Thyroid gland (tissue), 4 donors: ENCODE data around the gene GCK. TPM values are rescaled to one million over a fixed set of nuclear protein-coding genes. Genes with fewer than 3 reads are reported as not detected.

Experiments used
- DNase-seq, 2 donors: peaks; one replicate each; pipeline ENCODE4 v3.0.0-alpha.2; 2019
- H3K27ac ChIP-seq, 3 donors: fragments of 200-600 bp; sonication (generic); 1 replicate in 2 of 3; 2 replicates in 1 of 3; pipeline ENCODE4 v1.5.1; 2016 to 2019; ENCODE audit warnings: mild to moderate bottlenecking in 1 of 3, moderate library complexity in 1 of 3
- H3K27me3 ChIP-seq: fragments of 200-600 bp; sonication (generic); one replicate; pipeline ENCODE4 v1.5.1; 2019
- H3K36me3 ChIP-seq, 2 donors: fragments of 200-600 bp; sonication (generic); one replicate each; pipeline ENCODE4 v1.5.1; 2016 to 2019
- H3K4me1 ChIP-seq, 2 donors: fragments of 200-600 bp; sonication (generic); one replicate each; pipeline ENCODE4 v1.5.1; 2017 to 2019
- H3K4me3 ChIP-seq, 3 donors: fragments of 200-600 bp; sonication (generic); replicated peaks in 1 of 3; 1 replicate in 2 of 3; 2 replicates in 1 of 3; pipeline ENCODE4 v1.5.1; 2016; ENCODE audit warnings: mild to moderate bottlenecking in 1 of 3
- H3K9me3 ChIP-seq: fragments of 200-600 bp; sonication (generic); one replicate; pipeline ENCODE4 v1.5.1; 2017
- CTCF ChIP-seq, 6 experiments: fragments of 200-600 bp in 3 of 6; fragments of 450-650 bp in 3 of 6; sonication (generic) in 3 of 6; IDR thresholded peaks; one replicate each; pipeline ENCODE4 v1.5.1; 2016 to 2019; ENCODE audit warnings: antibody characterized with exemption in 6 of 6, mild to moderate bottlenecking in 2 of 6, inconsistent platforms in 1 of 6, moderate library complexity in 1 of 6
- POLR2A ChIP-seq, 2 donors: fragments of 450-650 bp; IDR thresholded peaks; one replicate each; pipeline ENCODE4 v1.6.1; 2017; ENCODE audit warnings: antibody characterized with exemption in 2 of 2, mild to moderate bottlenecking in 2 of 2, moderate library complexity in 1 of 2
- WGBS, 2 donors: methylation state at CpG; one replicate each; pipeline ENCODE4 v1.1.5; 2017; 5-methylcytosine and 5-hydroxymethylcytosine counted together
- intact Hi-C: fragments of 100-400 bp; cut with DNase I; formaldehyde crosslinking; loops from one replicate; pipeline ENCODE4 v1.15.1; 2023
- total RNA-seq, 4 donors: library from RNA; depleted of rRNA; stranded (reverse); fragments of >200 nt; gene quantifications; one replicate each; pipeline ENCODE4 v1.2.3, GENCODE V29; 2016

Gene GCK
- total RNA-seq, 4 donors from 2014 or later, result 0.22 to 0.73 TPM; not detected in 2

- intact Hi-C loops, result no loop called here
- peak in 1 of 2 donors; percentile 0 for DNase-seq
Observed at GRCh38 chr7:44219371-44220045, 30.3 kb upstream of the GCK start.

DNA sequence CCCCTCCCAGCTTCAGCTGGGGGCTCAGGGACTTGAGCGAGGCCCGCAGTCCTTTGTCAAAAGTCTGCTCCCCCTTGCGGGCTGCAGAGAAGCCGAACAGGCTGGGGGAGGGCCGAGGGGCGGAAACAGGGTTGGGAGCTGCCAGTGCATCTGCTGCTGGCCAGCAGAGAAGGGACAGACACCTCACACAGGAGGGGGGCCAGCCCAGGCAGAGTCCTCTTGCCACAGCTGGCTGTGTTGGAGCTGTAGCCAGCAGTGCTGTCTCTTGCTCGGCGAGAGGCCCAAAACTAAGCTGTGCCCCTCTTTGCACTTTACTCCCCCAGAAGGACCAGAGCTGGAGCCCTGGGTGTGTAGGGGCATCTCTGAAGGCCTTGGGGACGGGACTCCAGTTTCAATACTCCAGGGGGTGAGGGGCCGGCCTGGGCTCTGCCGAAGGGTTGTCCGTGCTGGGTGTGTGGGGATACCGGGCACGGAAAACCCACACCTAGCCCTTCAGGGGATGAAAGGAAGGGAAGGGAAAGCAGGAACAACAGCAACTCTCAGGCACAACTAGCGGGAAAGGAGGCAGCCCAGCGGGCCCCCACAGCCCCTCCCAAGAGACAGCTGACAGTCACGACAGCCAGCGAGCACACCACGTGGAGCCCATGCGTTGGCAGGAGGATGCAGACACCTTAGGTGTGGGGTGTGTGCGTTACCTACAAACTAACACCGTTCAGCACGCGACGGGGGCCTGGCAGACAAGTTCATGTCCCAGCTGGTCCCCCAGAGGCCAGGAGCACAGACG is 29.4 kb upstream of the GCK start:
- peak in 1 of 2 donors; percentile 0 for DNase-seq
- Histone ChIP-seq H3K36me3 (no peaks in the 10 kb centered on the region), H3K27ac (no peak overlapping the region), H3K9me3 (no peaks in the 10 kb centered on the region), H3K4me3 (no peak overlapping the region), H3K27me3 (no peaks in the 10 kb centered on the region), H3K4me1 (peaks cover 0 to 6% of the 10 kb centered on the region in 2 donors)
- intact Hi-C loops, result no loop called here
- 80 to 91% methylated on average over 20 to 23 of the region's 26 CpGs for WGBS, 2 donors
- TF ChIP-seq CTCF (IDR thresholded peaks at IDR 0.05) (no peak), POLR2A (IDR thresholded peaks at IDR 0.05) (no peak)

More at GRCh38 chr7:44219371-44220045, 30.3 kb upstream of the GCK start:
- H3K36me3 ChIP-seq, result no peaks in the 10 kb centered on the region
- H3K4me3 ChIP-seq, result no peak overlapping the region
- 92 to 96% methylated on average over 12 to 17 of the region's 18 CpGs for WGBS, 2 donors
- peaks cover 0 to 6% of the 10 kb centered on the region in 2 donors for H3K4me1 ChIP-seq
- TF ChIP-seq POLR2A (IDR thresholded peaks at IDR 0.05) (no peak), CTCF (IDR thresholded peaks at IDR 0.05) (no peak)
- H3K27ac ChIP-seq, result no peak overlapping the region
- no peaks in the 10 kb centered on the region for H3K9me3 ChIP-seq
- H3K27me3 ChIP-seq, result no peaks in the 10 kb centered on the region

DNA sequence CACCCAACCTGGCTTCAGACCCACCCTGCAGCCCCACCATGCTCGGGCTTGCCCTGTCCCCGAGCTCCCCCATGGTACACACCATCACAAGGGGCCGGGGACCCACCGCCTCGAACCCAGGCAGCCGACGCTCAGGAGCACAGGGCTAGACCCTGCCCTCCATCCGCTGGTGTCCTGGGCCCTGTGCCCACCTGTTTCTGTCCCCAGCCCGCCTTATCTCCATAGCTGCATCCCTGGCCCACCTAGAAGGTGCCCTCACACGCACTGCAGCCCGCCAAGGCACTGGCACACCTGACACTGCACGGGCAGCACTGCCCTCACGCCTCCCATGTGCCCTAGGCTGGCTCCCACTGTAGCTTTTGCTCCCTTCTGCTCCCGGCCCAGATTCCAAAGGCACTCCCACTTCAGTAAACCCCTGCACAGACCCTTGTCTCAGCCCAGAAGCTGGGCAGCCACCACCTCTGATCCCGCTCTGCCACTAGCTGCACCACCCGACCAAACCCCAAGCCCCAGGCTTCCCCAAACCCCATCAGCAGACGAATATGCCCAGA is 28.7 kb upstream of the GCK start:
- 84 to 88% methylated on average over 17 of the region's 17 CpGs for WGBS, 2 donors
- peaks cover 0 to 6% of the 10 kb centered on the region in 2 donors for H3K4me1 ChIP-seq
- no peaks in the 10 kb centered on the region for H3K27me3 ChIP-seq
- H3K36me3 ChIP-seq, result peaks cover 6% of the 10 kb centered on the region in 2 donors
- intact Hi-C loops, result no loop called here
- no peak overlapping the region for H3K27ac ChIP-seq
- TF ChIP-seq POLR2A (IDR thresholded peaks at IDR 0.05) (no peak), CTCF (IDR thresholded peaks at IDR 0.05) (no peak)
- DNase-seq, result no peak
- no peaks in the 10 kb centered on the region for H3K9me3 ChIP-seq
- H3K4me3 ChIP-seq, result no peak overlapping the region

DNA sequence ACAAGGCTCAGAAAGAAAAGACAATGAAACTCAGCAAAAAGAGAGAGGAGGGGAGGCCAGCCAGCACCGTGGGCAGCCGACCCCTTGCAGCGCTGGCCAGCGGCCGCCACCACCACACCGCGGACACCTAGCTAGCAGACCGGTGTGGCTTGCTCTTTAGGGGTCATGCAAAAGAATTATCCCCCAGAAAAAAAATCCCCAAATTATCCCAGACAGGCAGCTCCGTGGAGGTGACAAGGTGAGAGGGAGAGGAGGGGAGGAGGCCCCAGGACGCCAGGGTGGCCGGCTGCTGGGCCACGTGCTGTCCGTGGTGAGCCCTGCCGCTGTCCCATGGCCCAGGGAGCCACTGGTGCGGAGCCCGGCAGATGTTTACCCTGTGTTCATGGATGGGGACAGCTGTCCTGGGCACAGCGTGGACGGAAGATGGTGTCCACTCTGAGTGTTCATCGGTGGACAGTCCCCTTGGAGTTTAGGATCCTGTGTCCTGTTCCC is 28.0 kb upstream of the GCK start:
- H3K9me3 ChIP-seq, result no peaks in the 10 kb centered on the region
- no peak overlapping the region for H3K27ac ChIP-seq
- intact Hi-C loops, result no loop called here
- peaks cover 10 to 12% of the 10 kb centered on the region in 2 donors for H3K36me3 ChIP-seq
- H3K27me3 ChIP-seq, result no peaks in the 10 kb centered on the region
- TF ChIP-seq CTCF (IDR thresholded peaks at IDR 0.05) (no peak), POLR2A (IDR thresholded peaks at IDR 0.05) (no peak)
- H3K4me3 ChIP-seq, result no peak overlapping the region
- DNase-seq, result no peak
- H3K4me1 ChIP-seq, result peaks cover 0 to 6% of the 10 kb centered on the region in 2 donors
- WGBS, 2 donors, result 84 to 85% methylated on average over 18 to 19 of the region's 19 CpGs
